HL-60 (cell line): Measurements from ENCODE around the gene AGBL4.

Source experiments
- DNase-seq, 2 experiments: peaks; one replicate each; pipeline ENCODE4 v3.0.0-alpha.2; 2010 to 2020; ENCODE audit warnings: low read depth in 1 of 2, low spot score in 1 of 2
- H3K27ac ChIP-seq: fragments of 250-450 bp; sonication (Bioruptor Pico); replicated peaks from 2 replicates; pipeline ENCODE4 v1.5.1; 2020; ENCODE audit warnings: mild to moderate bottlenecking, moderate library complexity
- H3K27me3 ChIP-seq: fragments of 250-450 bp; sonication (Bioruptor Pico); 2 replicates; pipeline ENCODE4 v1.5.1; 2021; ENCODE audit warnings: mild to moderate bottlenecking, moderate library complexity; ENCODE audit not compliant: insufficient read depth, poor library complexity, severe bottlenecking
- H3K4me3 ChIP-seq: replicated peaks from 2 replicates; pipeline ENCODE4 v1.5.1; 2011; ENCODE audit warnings: mild to moderate bottlenecking, control low read depth, low read length; ENCODE audit not compliant: insufficient read depth
- CTCF ChIP-seq: IDR thresholded peaks from one replicate; pipeline ENCODE4 v1.5.1; 2011; ENCODE audit warnings: low read length, control low read depth, inconsistent platforms; ENCODE audit not compliant: insufficient read depth
- GABPA ChIP-seq: IDR thresholded peaks from 2 replicates; pipeline ENCODE4 v1.6.1; 2012; ENCODE audit warnings: low read depth
- POLR2AphosphoS5 ChIP-seq: IDR thresholded peaks from 2 replicates; pipeline ENCODE4 v1.6.1; 2012; ENCODE audit warnings: low read depth
- REST ChIP-seq: IDR thresholded peaks from 2 replicates; pipeline ENCODE4 v1.6.1; 2012; ENCODE audit warnings: low read depth; ENCODE audit not compliant: insufficient replicate concordance
- SPI1 ChIP-seq: IDR thresholded peaks from 2 replicates; pipeline ENCODE4 v1.6.1; 2012; ENCODE audit warnings: low read depth, mild to moderate bottlenecking, borderline replicate concordance

The AGBL4 gene

GRCh38 chr1:50048791-50049190 is 25.0 kb upstream of the AGBL4 start:
- no peak for TF ChIP-seq REST
- TF ChIP-seq POLR2AphosphoS5, result no peak
- no peak for TF ChIP-seq GABPA
- no peak for TF ChIP-seq CTCF
- TF ChIP-seq SPI1, result no peak
- DNase-seq, result no peak
- peaks cover 2% of the 10 kb centered on the region for H3K27me3 ChIP-seq
- no peak overlapping the region for H3K4me3 ChIP-seq
- no peak overlapping the region for H3K27ac ChIP-seq

- H3K27me3 ChIP-seq, result peaks cover 2% of the 10 kb centered on the region
- DNase-seq, result no peak
- H3K27ac ChIP-seq, result no peak overlapping the region
- TF ChIP-seq REST (no peak), POLR2AphosphoS5 (no peak), CTCF (no peak), GABPA (no peak)
- H3K4me3 ChIP-seq, result no peak overlapping the region
Observed at GRCh38 chr1:50047916-50048694, 24.4 kb upstream of the AGBL4 start.

GRCh38 chr1:50038237-50038809 is 14.6 kb upstream of the AGBL4 start:
- DNase-seq, result no peak
- no peaks in the 10 kb centered on the region for H3K27me3 ChIP-seq
- no peak for TF ChIP-seq GABPA
- no peak for TF ChIP-seq CTCF

More at GRCh38 chr1:50038237-50038809, 14.6 kb upstream of the AGBL4 start:
- Histone ChIP-seq H3K4me3 (no peak overlapping the region), H3K27ac (no peak overlapping the region)
